ENCODE results near the gene STARD13. TPM values are rescaled to one million over a fixed set of nuclear protein-coding genes. Genes with fewer than 3 reads are reported as not detected.
A peak's percentile ranks its signal among the peaks of the same experiment; 100 is the strongest.

Gene STARD13
- total RNA-seq, 4 donors from 2014 or later = 9.5 to 33.9 (median 30.3) TPM

DNA sequence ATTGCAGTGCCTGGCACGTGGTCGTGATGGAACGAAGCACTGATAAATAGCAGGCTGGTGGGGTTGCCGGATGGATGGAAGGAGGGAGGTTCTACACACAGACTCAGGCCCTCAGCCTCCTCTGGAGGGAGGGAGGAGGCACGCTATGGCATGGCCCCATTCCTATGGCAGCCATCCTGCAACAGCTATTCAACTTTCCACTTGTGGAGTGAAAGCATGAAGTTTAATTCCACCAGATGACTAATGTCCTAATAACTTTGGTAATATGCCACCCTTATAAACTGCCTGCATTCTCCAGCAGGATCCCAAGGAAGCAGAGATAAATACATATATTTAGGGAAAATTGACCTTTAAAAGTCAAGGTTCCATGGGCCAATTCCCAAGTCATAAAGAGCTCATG is 176.9 kb downstream of the STARD13 start:
- H3K9me3 ChIP-seq = no peaks in the 10 kb centered on the region
- peak overlapping the region in 1 of 4 donors; percentile 10 for H3K27ac ChIP-seq
- no peak for DNase-seq
- peaks cover 0 to 43% (median 0%) of the 10 kb centered on the region in 3 donors for H3K36me3 ChIP-seq
- peaks cover 0 to 34% (median 8%) of the 10 kb centered on the region in 4 donors for H3K4me1 ChIP-seq
- no peaks in the 10 kb centered on the region for H3K27me3 ChIP-seq
- TF ChIP-seq CTCF (IDR thresholded peaks at IDR 0.05) (no peak), POLR2A (IDR thresholded peaks at IDR 0.05) (no peak)
- H3K4me3 ChIP-seq = no peak overlapping the region

- Histone ChIP-seq H3K36me3 (peaks cover 0 to 42% (median 0%) of the 10 kb centered on the region in 3 donors), H3K27me3 (no peaks in the 10 kb centered on the region), H3K4me1 (peaks cover 0 to 24% (median 8%) of the 10 kb centered on the region in 4 donors), H3K27ac (no peak overlapping the region), H3K4me3 (no peak overlapping the region), H3K9me3 (no peaks in the 10 kb centered on the region)
- no peak for DNase-seq
- no peak for TF ChIP-seq POLR2A (IDR thresholded peaks at IDR 0.05)
- TF ChIP-seq CTCF (IDR thresholded peaks at IDR 0.05) = no peak
Measured at GRCh38 chr13:33107361-33107760, 178.2 kb downstream of the STARD13 start.

DNA sequence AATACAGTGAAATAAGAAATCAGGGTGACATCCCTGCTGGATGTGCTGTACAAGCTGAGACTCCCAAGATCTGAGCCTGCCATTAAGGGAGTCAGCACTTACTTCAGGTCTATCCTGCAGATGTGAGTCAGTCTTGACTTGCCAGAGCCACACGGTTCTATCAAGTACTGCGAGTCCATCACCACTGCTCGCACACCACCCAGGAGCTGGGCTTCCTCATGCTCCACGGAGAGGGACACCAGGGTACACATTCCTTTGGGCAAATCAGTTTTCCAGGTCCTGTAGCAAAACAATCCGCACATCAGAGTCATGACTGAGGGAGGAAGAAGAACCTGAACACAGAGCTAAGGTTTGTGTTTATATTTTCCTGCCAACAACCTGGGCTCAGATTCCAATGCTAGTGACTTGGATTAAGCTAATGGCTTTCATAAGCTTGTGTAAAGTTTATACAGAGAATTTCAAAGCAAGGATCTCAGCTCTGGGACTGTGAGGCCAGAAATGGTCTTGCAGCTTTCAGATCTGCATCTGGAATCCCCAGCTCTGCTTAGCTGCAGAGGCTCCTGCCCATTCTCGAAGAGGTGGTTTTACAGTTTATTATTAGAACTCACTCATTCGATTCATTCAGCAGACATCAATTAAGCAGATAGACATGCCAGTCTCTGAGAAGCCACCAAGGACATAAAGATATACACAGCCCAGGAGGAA is 178.7 kb downstream of the STARD13 start:
- no peak for TF ChIP-seq POLR2A (IDR thresholded peaks at IDR 0.05)
- TF ChIP-seq CTCF (IDR thresholded peaks at IDR 0.05) = no peak
- Histone ChIP-seq H3K27me3 (no peaks in the 10 kb centered on the region), H3K4me1 (peaks cover 0 to 24% (median 8%) of the 10 kb centered on the region in 4 donors), H3K36me3 (peaks cover 0 to 42% (median 0%) of the 10 kb centered on the region in 3 donors), H3K9me3 (no peaks in the 10 kb centered on the region), H3K27ac (no peak overlapping the region), H3K4me3 (no peak overlapping the region)
- no peak for DNase-seq

DNA sequence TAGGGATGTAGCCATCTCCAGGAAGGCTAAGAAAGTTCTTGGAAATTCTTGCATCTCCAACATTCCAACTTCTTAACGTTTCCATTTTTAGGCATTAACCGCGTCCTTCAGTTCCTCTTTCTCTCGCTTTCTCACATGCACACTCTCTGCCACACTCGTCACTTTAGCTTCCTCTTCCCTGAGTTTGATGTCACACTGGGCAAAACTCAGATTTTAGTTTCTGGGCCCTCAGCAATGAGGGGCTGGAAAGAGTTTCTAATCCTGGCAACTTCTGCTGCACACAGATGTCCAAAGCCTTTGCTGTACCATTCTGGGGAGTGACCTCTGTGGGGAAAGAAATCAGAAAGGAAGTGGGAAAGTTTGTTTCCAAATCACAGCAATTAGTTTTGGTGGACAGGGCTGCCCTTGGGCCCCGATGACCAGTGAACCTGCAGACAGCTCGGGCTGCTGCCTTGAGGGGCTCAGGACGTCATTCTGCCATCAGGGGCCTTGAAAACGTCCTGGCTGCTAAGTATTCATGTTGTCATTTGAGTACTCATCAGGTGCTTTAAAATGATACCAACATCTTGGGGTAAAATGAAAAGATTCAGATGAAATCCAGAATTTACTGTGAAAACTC is 180.1 kb downstream of the STARD13 start:
- Histone ChIP-seq H3K4me3 (no peak overlapping the region), H3K27ac (peak overlapping the region in 2 of 4 donors; percentile 0 to 20), H3K27me3 (no peaks in the 10 kb centered on the region), H3K36me3 (peaks cover 0 to 42% (median 0%) of the 10 kb centered on the region in 3 donors), H3K9me3 (no peaks in the 10 kb centered on the region), H3K4me1 (peaks cover 0 to 17% (median 3%) of the 10 kb centered on the region in 4 donors)
- TF ChIP-seq POLR2A (IDR thresholded peaks at IDR 0.05) = no peak
- TF ChIP-seq CTCF (IDR thresholded peaks at IDR 0.05) = no peak
- no peak for DNase-seq

- H3K36me3 ChIP-seq = peaks cover 0 to 38% (median 0%) of the 10 kb centered on the region in 3 donors
- no peak overlapping the region for H3K4me3 ChIP-seq
- TF ChIP-seq CTCF (IDR thresholded peaks at IDR 0.05) (no peak), POLR2A (IDR thresholded peaks at IDR 0.05) (no peak)
- H3K27ac ChIP-seq = no peak overlapping the region
- no peak for DNase-seq
- no peaks in the 10 kb centered on the region for H3K27me3 ChIP-seq
- no peaks in the 10 kb centered on the region for H3K9me3 ChIP-seq
- no peaks in the 10 kb centered on the region for H3K4me1 ChIP-seq
Measured at GRCh38 chr13:33103457-33103856, 182.1 kb downstream of the STARD13 start.
